Karpas-422 (cell line): ENCODE results near the gene DPP6. TPM values are rescaled to one million over a fixed set of nuclear protein-coding genes. Genes with fewer than 3 reads are reported as not detected.

ENCODE experiments used
- DNase-seq: peaks from one replicate; pipeline ENCODE4 v3.0.0-alpha.2; 2015
- H2AFZ ChIP-seq: fragments of 200-600 bp; sonication (generic); 2 replicates; pipeline ENCODE4 v1.6.1; 2014; ENCODE audit warnings: antibody characterized with exemption, low read length, mixed read lengths
- H3K27ac ChIP-seq: fragments of 200-600 bp; sonication (generic); 2 replicates; pipeline ENCODE4 v1.5.1; 2014; ENCODE audit warnings: mild to moderate bottlenecking, low read length, moderate library complexity
- H3K27me3 ChIP-seq: fragments of 200-600 bp; sonication (generic); 2 replicates; pipeline ENCODE4 v1.6.1; 2014; ENCODE audit warnings: low read length, mixed read lengths
- H3K36me3 ChIP-seq: fragments of 200-600 bp; sonication (generic); 2 replicates; pipeline ENCODE4 v1.6.1; 2014; ENCODE audit warnings: low read length, mixed read lengths; ENCODE audit not compliant: insufficient read depth
- H3K4me1 ChIP-seq: fragments of 200-600 bp; sonication (generic); 2 replicates; pipeline ENCODE4 v1.6.1; 2014; ENCODE audit warnings: mild to moderate bottlenecking, low read length, mixed read lengths
- H3K4me2 ChIP-seq: fragments of 200-600 bp; sonication (generic); 2 replicates; pipeline ENCODE4 v1.6.1; 2014; ENCODE audit warnings: low read length, low read depth, mild to moderate bottlenecking; ENCODE audit not compliant: poor library complexity, severe bottlenecking
- H3K4me3 ChIP-seq: fragments of 200-600 bp; sonication (generic); 2 replicates; pipeline ENCODE4 v1.5.1; 2014; ENCODE audit warnings: mild to moderate bottlenecking, antibody characterized with exemption, low read length, mixed read lengths
- H3K79me2 ChIP-seq: fragments of 200-600 bp; sonication (generic); 2 replicates; pipeline ENCODE4 v1.6.1; 2014; ENCODE audit warnings: mild to moderate bottlenecking, low read length, mixed read lengths
- H3K9ac ChIP-seq: fragments of 200-600 bp; sonication (generic); 2 replicates; pipeline ENCODE4 v1.6.0; 2014; ENCODE audit warnings: low read length
- H3K9me2 ChIP-seq: fragments of 200-600 bp; sonication (generic), shearing (Covaris generic); replicated peaks from 2 replicates; pipeline ENCODE4 v1.6.0; 2014; ENCODE audit warnings: mild to moderate bottlenecking, low read length, moderate library complexity; ENCODE audit not compliant: insufficient read depth
- H3K9me3 ChIP-seq: fragments of 300-700, 200-600 bp; sonication (generic); 2 replicates; pipeline ENCODE4 v1.6.1; 2014; ENCODE audit warnings: low read length, mixed read lengths
- H4K20me1 ChIP-seq: fragments of 200-600 bp; sonication (generic); 2 replicates; pipeline ENCODE4 v1.6.1; 2014; ENCODE audit warnings: mild to moderate bottlenecking, antibody characterized with exemption, low read length, low read depth; ENCODE audit not compliant: insufficient read depth
- total RNA-seq: library from RNA; depleted of rRNA; stranded (reverse); fragments of >200 nt; shearing (Covaris generic); gene quantifications from 2 replicates; pipeline ENCODE4 v1.2.3, GENCODE V29; 2014; ENCODE audit warnings: low replicate concordance

Gene DPP6
- total RNA-seq, 1 experiment from 2014 or later = not detected

DNA sequence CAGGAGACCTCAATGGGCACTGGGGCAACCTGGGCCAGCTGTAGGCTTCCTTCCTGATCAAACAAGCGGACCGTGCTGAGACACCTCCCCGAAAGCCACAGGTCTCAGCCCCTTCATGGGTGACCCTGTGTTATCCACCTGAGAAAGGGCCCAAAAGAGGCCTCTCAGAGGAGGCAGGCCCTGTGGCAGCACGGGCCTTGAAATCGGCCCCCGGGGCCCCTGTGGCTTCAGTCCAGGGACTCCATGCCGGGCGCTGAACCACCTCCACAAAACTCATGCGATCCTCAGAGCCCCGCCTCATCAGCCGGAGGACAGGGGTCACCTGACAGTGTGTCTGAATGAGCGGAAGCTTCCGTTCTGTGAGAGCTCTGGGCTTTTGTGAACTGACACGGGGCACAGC is 643.6 kb downstream of the DPP6 start:
- Histone ChIP-seq H3K4me1 (no peaks in the 10 kb centered on the region), H3K9me3 (no peaks in the 10 kb centered on the region), H4K20me1 (no peaks in the 10 kb centered on the region), H3K27ac (no peak overlapping the region), H3K4me2 (no peak overlapping the region), H3K36me3 (no peaks in the 10 kb centered on the region), H3K9me2 (no peaks in the 10 kb centered on the region), H3K27me3 (no peaks in the 10 kb centered on the region), H3K9ac (no peak overlapping the region), H3K79me2 (no peaks in the 10 kb centered on the region), H2AFZ (no peak overlapping the region), H3K4me3 (no peak overlapping the region)
- no peak for DNase-seq

- Histone ChIP-seq H3K9ac (no peak overlapping the region), H2AFZ (no peak overlapping the region), H3K27ac (no peak overlapping the region), H3K4me1 (no peaks in the 10 kb centered on the region), H3K4me2 (no peak overlapping the region), H3K9me3 (no peaks in the 10 kb centered on the region), H3K79me2 (no peaks in the 10 kb centered on the region), H3K4me3 (no peak overlapping the region), H3K9me2 (no peaks in the 10 kb centered on the region), H3K36me3 (no peaks in the 10 kb centered on the region), H3K27me3 (no peaks in the 10 kb centered on the region), H4K20me1 (no peaks in the 10 kb centered on the region)
- DNase-seq = no peak
Measured at GRCh38 chr7:154696556-154696955, 644.4 kb downstream of the DPP6 start.

DNA sequence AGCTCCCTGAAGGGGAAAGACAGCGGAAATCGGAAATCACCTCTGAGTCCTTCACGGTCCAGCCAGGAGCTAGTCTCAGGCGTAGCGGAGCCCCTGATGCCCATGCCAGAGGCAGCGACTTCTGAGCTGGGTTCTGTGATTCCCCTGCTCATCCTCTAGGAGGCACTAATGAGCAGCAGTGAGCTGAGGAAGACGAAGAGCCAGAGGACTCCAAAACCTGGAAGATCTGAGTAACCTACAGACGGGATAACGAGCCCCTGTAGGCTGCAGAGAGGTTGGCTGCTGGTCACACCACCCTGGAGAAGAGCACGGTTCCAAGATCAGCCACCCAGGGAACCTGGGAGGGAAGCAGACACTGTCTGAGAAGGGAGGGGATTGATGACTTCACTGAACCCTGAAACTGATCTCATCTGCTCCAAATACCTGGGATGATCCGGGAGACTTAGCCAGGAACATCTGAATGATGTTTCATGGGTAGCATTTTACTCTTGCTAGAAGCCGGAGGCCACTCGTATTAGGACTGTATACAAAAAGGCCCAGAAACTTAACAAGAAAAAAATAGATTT is 646.6 kb downstream of the DPP6 start:
- no peak overlapping the region for H3K27ac ChIP-seq
- DNase-seq = peak; percentile 74
- H3K4me2 ChIP-seq = no peak overlapping the region
- no peaks in the 10 kb centered on the region for H4K20me1 ChIP-seq
- H3K9ac ChIP-seq = no peak overlapping the region
- H3K9me3 ChIP-seq = no peaks in the 10 kb centered on the region
- H3K4me1 ChIP-seq = no peaks in the 10 kb centered on the region
- H2AFZ ChIP-seq = no peak overlapping the region
- H3K27me3 ChIP-seq = no peaks in the 10 kb centered on the region
- no peaks in the 10 kb centered on the region for H3K79me2 ChIP-seq
- H3K36me3 ChIP-seq = no peaks in the 10 kb centered on the region
- no peaks in the 10 kb centered on the region for H3K9me2 ChIP-seq
- H3K4me3 ChIP-seq = no peak overlapping the region

- Histone ChIP-seq H3K4me1 (no peaks in the 10 kb centered on the region), H3K36me3 (no peaks in the 10 kb centered on the region), H3K79me2 (no peaks in the 10 kb centered on the region), H4K20me1 (no peaks in the 10 kb centered on the region), H3K27me3 (no peaks in the 10 kb centered on the region), H3K9ac (no peak overlapping the region), H3K9me3 (no peaks in the 10 kb centered on the region), H3K9me2 (no peaks in the 10 kb centered on the region), H3K4me2 (no peak overlapping the region), H3K4me3 (no peak overlapping the region), H3K27ac (no peak overlapping the region), H2AFZ (no peak overlapping the region)
- DNase-seq = no peak
Measured at GRCh38 chr7:154699417-154699816, 647.2 kb downstream of the DPP6 start.

GRCh38 chr7:154709840-154710520 is 657.8 kb downstream of the DPP6 start:
- no peak overlapping the region for H3K4me2 ChIP-seq
- no peaks in the 10 kb centered on the region for H3K9me2 ChIP-seq
- H3K27ac ChIP-seq = no peak overlapping the region
- no peaks in the 10 kb centered on the region for H3K9me3 ChIP-seq
- H3K36me3 ChIP-seq = no peaks in the 10 kb centered on the region
- no peak overlapping the region for H2AFZ ChIP-seq
- no peaks in the 10 kb centered on the region for H3K4me1 ChIP-seq
- no peak for DNase-seq
- no peak overlapping the region for H3K9ac ChIP-seq
- no peak overlapping the region for H3K4me3 ChIP-seq
- H3K27me3 ChIP-seq = no peaks in the 10 kb centered on the region
- H4K20me1 ChIP-seq = no peaks in the 10 kb centered on the region
- no peaks in the 10 kb centered on the region for H3K79me2 ChIP-seq

- Histone ChIP-seq H3K27me3 (no peaks in the 10 kb centered on the region), H3K27ac (no peak overlapping the region), H3K9ac (no peak overlapping the region), H3K9me2 (no peaks in the 10 kb centered on the region), H3K4me1 (no peaks in the 10 kb centered on the region), H3K9me3 (no peaks in the 10 kb centered on the region), H4K20me1 (no peaks in the 10 kb centered on the region), H3K4me2 (no peak overlapping the region), H3K79me2 (no peaks in the 10 kb centered on the region), H3K36me3 (no peaks in the 10 kb centered on the region), H2AFZ (no peak overlapping the region), H3K4me3 (no peak overlapping the region)
- no peak for DNase-seq
Measured at GRCh38 chr7:154720016-154720415, 667.8 kb downstream of the DPP6 start.

DNA sequence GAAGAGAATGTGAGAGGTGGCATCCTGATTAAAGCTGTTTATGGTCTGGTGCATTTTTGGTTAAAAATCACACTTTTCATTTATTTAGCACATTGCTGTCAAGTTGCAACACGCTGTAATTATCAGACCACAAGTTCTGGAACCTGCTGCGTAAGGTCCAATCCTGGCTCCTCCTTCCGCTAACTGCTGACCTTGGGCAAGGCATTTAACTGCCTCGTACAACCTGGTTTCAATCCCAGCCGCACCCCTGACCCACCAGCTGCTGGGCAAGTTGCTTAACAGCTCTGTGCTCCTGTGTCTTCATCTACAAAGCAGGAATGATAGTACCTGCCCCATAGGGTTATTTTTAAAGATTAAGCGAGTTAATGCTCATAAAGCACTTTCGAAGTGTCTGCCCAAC is 668.9 kb downstream of the DPP6 start:
- H3K79me2 ChIP-seq = no peaks in the 10 kb centered on the region
- H3K36me3 ChIP-seq = no peaks in the 10 kb centered on the region
- no peaks in the 10 kb centered on the region for H3K27me3 ChIP-seq
- H3K4me3 ChIP-seq = no peak overlapping the region
- H3K4me1 ChIP-seq = no peaks in the 10 kb centered on the region
- H3K27ac ChIP-seq = no peak overlapping the region
- H3K9me2 ChIP-seq = no peaks in the 10 kb centered on the region
- no peak overlapping the region for H3K9ac ChIP-seq
- no peak overlapping the region for H2AFZ ChIP-seq
- DNase-seq = no peak
- H4K20me1 ChIP-seq = no peaks in the 10 kb centered on the region
- no peak overlapping the region for H3K4me2 ChIP-seq
- no peaks in the 10 kb centered on the region for H3K9me3 ChIP-seq

DNA sequence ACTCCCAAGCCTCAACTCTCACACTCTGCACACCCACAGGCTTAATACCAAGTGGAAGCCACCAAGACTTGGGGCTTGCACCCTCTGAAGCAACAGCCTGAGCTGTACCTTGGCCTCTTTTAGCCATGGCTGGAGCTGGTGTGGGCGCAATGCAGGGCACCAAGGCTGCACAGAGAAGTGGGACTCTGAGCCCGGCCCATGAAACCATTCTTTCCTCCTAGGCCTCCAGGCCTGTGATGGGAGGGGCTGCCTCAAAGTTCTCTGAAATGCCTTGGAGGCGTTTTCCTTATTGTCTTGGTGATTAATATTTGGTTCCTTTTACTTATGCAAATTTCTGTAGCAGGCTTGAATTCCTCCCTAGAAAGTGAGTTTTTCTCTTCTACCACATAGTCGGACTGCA is 674.2 kb downstream of the DPP6 start:
- no peak overlapping the region for H3K4me2 ChIP-seq
- H3K27me3 ChIP-seq = no peaks in the 10 kb centered on the region
- H3K4me1 ChIP-seq = no peaks in the 10 kb centered on the region
- H3K9me3 ChIP-seq = no peaks in the 10 kb centered on the region; the same call in 1 of the 2 replicates
- no peak overlapping the region for H3K4me3 ChIP-seq
- H3K9me2 ChIP-seq = no peaks in the 10 kb centered on the region
- no peaks in the 10 kb centered on the region for H3K79me2 ChIP-seq
- no peak overlapping the region for H3K9ac ChIP-seq
- DNase-seq = no peak
- no peak overlapping the region for H2AFZ ChIP-seq
- H4K20me1 ChIP-seq = no peaks in the 10 kb centered on the region
- H3K27ac ChIP-seq = no peak overlapping the region
- H3K36me3 ChIP-seq = no peaks in the 10 kb centered on the region
